Erythroblast (primary cell): ENCODE results near the gene RBM17.

Experiments used
- GATA1 ChIP-seq: IDR thresholded peaks from 2 replicates; pipeline ENCODE4 v1.6.1; 2011; ENCODE audit warnings: low read depth, mild to moderate bottlenecking, control low read depth, low read length, moderate library complexity
- POLR2A ChIP-seq: IDR thresholded peaks from 2 replicates; pipeline ENCODE4 v1.6.1; 2011; ENCODE audit warnings: mild to moderate bottlenecking, low read length

- TF ChIP-seq POLR2A (no peak), GATA1 (no peak)
Measured at GRCh38 chr10:6050801-6051445, 37.9 kb upstream of the RBM17 start.
